IMR-90 (cell line): Measurements from ENCODE around the gene RAP2C.

ENCODE experiments used
- BHLHE40 ChIP-seq: fragments of 150-350 bp; IDR thresholded peaks from 2 replicates; pipeline ENCODE4 v1.6.1; 2016; ENCODE audit warnings: mild to moderate bottlenecking, low read depth, low read length
- CEBPB ChIP-seq: IDR thresholded peaks from 2 replicates; pipeline ENCODE4 v1.6.1; 2012; ENCODE audit warnings: low read depth, low read length, improper control_type of control experiment
- CTCF ChIP-seq: conservative IDR thresholded peaks from 2 replicates; pipeline ENCODE4 v1.5.1; 2012; ENCODE audit warnings: mild to moderate bottlenecking, low read depth, low read length, improper control_type of control experiment
- FOS ChIP-seq: fragments of 150-350 bp; IDR thresholded peaks from 2 replicates; pipeline ENCODE4 v1.6.1; 2016; ENCODE audit warnings: low read depth, low read length
- MAFK ChIP-seq: IDR thresholded peaks from 2 replicates; pipeline ENCODE4 v1.6.1; 2012; ENCODE audit warnings: low read depth, low read length, improper control_type of control experiment
- MAZ ChIP-seq: IDR thresholded peaks from 2 replicates; pipeline ENCODE4 v1.6.1; 2012; ENCODE audit warnings: low read depth, mild to moderate bottlenecking, low read length, improper control_type of control experiment, moderate library complexity, borderline replicate concordance
- MXI1 ChIP-seq: IDR thresholded peaks from 2 replicates; pipeline ENCODE4 v1.6.1; 2012; ENCODE audit warnings: low read depth, mild to moderate bottlenecking, low read length, moderate library complexity, borderline replicate concordance
- NFE2L2 ChIP-seq: fragments of 150-350 bp; IDR thresholded peaks from 2 replicates; pipeline ENCODE4 v1.6.1; 2016; ENCODE audit warnings: low read depth, mild to moderate bottlenecking, low read length
- POLR2A ChIP-seq: IDR thresholded peaks from 2 replicates; pipeline ENCODE4 v1.6.1; 2012; ENCODE audit warnings: mild to moderate bottlenecking, low read depth, low read length
- RAD21 ChIP-seq: IDR thresholded peaks from 2 replicates; pipeline ENCODE4 v1.6.1; 2012; ENCODE audit warnings: low read length, improper control_type of control experiment
- RCOR1 ChIP-seq: IDR thresholded peaks from 2 replicates; pipeline ENCODE4 v1.6.1; 2012; ENCODE audit warnings: mild to moderate bottlenecking, low read length, improper control_type of control experiment; ENCODE audit not compliant: insufficient replicate concordance
- RFX5 ChIP-seq: IDR thresholded peaks from 2 replicates; pipeline ENCODE4 v1.8.0; 2012; ENCODE audit warnings: low read depth, mild to moderate bottlenecking, low read length, moderate library complexity
- USF2 ChIP-seq: fragments of 150-350 bp; IDR thresholded peaks from 2 replicates; pipeline ENCODE4 v1.6.1; 2017; ENCODE audit warnings: mild to moderate bottlenecking, antibody characterized with exemption, low read length, low read depth

DNA sequence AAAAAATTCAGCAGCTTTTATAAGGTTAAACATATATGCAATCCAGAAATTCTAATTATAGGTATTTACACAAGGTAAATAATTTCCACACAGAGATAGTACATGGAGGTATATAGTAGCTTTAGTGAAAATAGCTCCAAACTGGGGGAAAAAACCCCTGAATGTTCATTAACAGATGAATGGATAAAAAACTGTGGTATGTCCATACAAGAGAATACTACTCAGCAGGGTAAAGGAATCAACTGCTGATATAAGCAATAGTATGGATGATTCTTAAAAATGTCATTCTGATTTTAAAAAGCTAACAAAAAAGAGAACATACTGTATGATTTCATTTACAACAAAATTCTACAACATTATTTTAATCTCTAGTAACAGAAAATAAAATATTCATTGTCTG is 54.2 kb downstream of the RAP2C start:
- TF ChIP-seq POLR2A = no peak
- no peak for TF ChIP-seq MAZ
- TF ChIP-seq CTCF = no peak
- TF ChIP-seq NFE2L2 = no peak
- TF ChIP-seq MAFK = no peak
- TF ChIP-seq BHLHE40 = no peak
- no peak for TF ChIP-seq RCOR1
- TF ChIP-seq FOS = no peak
- no peak for TF ChIP-seq RAD21
- TF ChIP-seq RFX5 = no peak
- TF ChIP-seq CEBPB = no peak
- TF ChIP-seq USF2 = no peak
- TF ChIP-seq MXI1 = no peak
